PC-9 (cell line): Measurements from ENCODE around the gene RTP3. TPM values are rescaled to one million over a fixed set of nuclear protein-coding genes. Genes with fewer than 3 reads are reported as not detected.

Experiments used
- BruUV-seq: library from RNA; stranded (reverse); fragments of 400-500 nt; replicated peaks from 2 replicates; lab custom pipeline; 2021; lab: Mats Ljungman, UMichigan
- CTCF ChIA-PET: fragments of 300-600 bp; sonication (Branson Sonifier 250); formaldehyde crosslinking; loops from one replicate; lab custom pipeline; 2022; ENCODE audit warnings: antibody characterized with exemption; lab: Charles Lee
- POLR2A ChIA-PET: fragments of 300-600 bp; sonication (Branson Sonifier 250); formaldehyde crosslinking; loops from one replicate; lab custom pipeline; 2022; ENCODE audit warnings: antibody characterized with exemption; ENCODE audit not compliant: unreplicated experiment; lab: Charles Lee
- DNase-seq, 2 experiments: peaks; one replicate each; pipeline versions ENCODE4 v3.0.0 to v3.0.0-alpha.2; 2015 to 2022; ENCODE audit warnings: mixed read lengths in 1 of 2
- H2AFZ ChIP-seq: fragments of 200-600 bp; sonication (generic); 2 replicates; pipeline ENCODE4 v1.8.1; 2017; ENCODE audit warnings: antibody characterized with exemption
- H3F3A ChIP-seq: fragments of 200-600 bp; sonication (generic); 2 replicates; pipeline ENCODE4 v1.8.1; 2017; ENCODE audit warnings: antibody characterized with exemption, mild to moderate bottlenecking, low read depth; ENCODE audit not compliant: insufficient read depth
- H3K27ac ChIP-seq: fragments of 200-600 bp; sonication (generic); 2 replicates; pipeline ENCODE4 v1.6.1; 2016; ENCODE audit warnings: mixed run types
- H3K27me3 ChIP-seq: fragments of 200-600 bp; sonication (generic); 2 replicates; pipeline ENCODE4 v1.6.1; 2016; ENCODE audit warnings: low read depth, mixed run types; ENCODE audit not compliant: insufficient read depth
- H3K36me3 ChIP-seq: fragments of 200-600 bp; sonication (generic); 2 replicates; pipeline ENCODE4 v1.6.1; 2016; ENCODE audit warnings: low read depth, mixed run types
- H3K4me1 ChIP-seq: fragments of 200-600 bp; sonication (generic); replicated peaks from 2 replicates; pipeline ENCODE4 v1.6.1; 2016; ENCODE audit warnings: mixed run types; ENCODE audit not compliant: insufficient read depth
- H3K4me2 ChIP-seq: fragments of 200-600 bp; sonication (generic); 2 replicates; pipeline ENCODE4 v1.6.1; 2017; ENCODE audit warnings: mixed run types
- H3K4me3 ChIP-seq: fragments of 200-600 bp; sonication (generic); 2 replicates; pipeline ENCODE4 v1.6.1; 2016; ENCODE audit warnings: mixed run types
- H3K79me2 ChIP-seq: fragments of 200-600 bp; sonication (generic); 2 replicates; pipeline ENCODE4 v1.6.1; 2017; ENCODE audit warnings: low read depth, mixed run types
- H3K9me2 ChIP-seq: fragments of 200-600 bp; sonication (generic); 2 replicates; pipeline ENCODE4 v1.8.1; 2017; ENCODE audit warnings: mild to moderate bottlenecking; ENCODE audit not compliant: insufficient read depth
- H3K9me3 ChIP-seq: fragments of 200-600 bp; sonication (generic); 2 replicates; pipeline ENCODE4 v1.8.1; 2016; ENCODE audit warnings: low read depth; ENCODE audit not compliant: insufficient read depth
- H4K20me1 ChIP-seq: fragments of 200-600 bp; sonication (generic); 2 replicates; pipeline ENCODE4 v1.8.1; 2017; ENCODE audit not compliant: insufficient read depth
- EZH2 ChIP-seq: fragments of 200-600 bp; sonication (generic); IDR thresholded peaks from 2 replicates; pipeline ENCODE4 v1.8.0; 2017; ENCODE audit warnings: antibody characterized with exemption, low read depth
- intact Hi-C: fragments of 100-400 bp; cut with micrococcal nuclease; formaldehyde crosslinking; loops from one replicate; pipeline ENCODE4 v1.10.0; 2022; ENCODE audit not compliant: unreplicated experiment
- total RNA-seq: library from RNA; stranded (reverse); gene quantifications from 2 replicates; pipeline ENCODE4 v1.2.3, GENCODE V29; 2021
- TF ChIP-seq, protein P1 (sequence below): fragments of 200-600 bp; sonication (generic); conservative IDR thresholded peaks from 2 replicates; pipeline ENCODE4 v1.6.1; 2017; ENCODE audit warnings: mixed run types, antibody characterized with exemption, mild to moderate bottlenecking, moderate library complexity

RTP3 gene
- total RNA-seq, 1 experiment from 2014 or later = not detected

- H3F3A ChIP-seq = no peaks in the 10 kb centered on the region
- H3K4me2 ChIP-seq = no peak overlapping the region
- no peaks in the 10 kb centered on the region for H3K79me2 ChIP-seq
- DNase-seq = no peak
- H3K36me3 ChIP-seq = no peaks in the 10 kb centered on the region
- POLR2A ChIA-PET = no interaction called here
- intact Hi-C loops = no loop called here
- CTCF ChIA-PET = no interaction called here
- H3K27me3 ChIP-seq = no peaks in the 10 kb centered on the region
- no peak overlapping the region for H2AFZ ChIP-seq
- H3K9me2 ChIP-seq = no peaks in the 10 kb centered on the region
- TF ChIP-seq, protein P1, sequence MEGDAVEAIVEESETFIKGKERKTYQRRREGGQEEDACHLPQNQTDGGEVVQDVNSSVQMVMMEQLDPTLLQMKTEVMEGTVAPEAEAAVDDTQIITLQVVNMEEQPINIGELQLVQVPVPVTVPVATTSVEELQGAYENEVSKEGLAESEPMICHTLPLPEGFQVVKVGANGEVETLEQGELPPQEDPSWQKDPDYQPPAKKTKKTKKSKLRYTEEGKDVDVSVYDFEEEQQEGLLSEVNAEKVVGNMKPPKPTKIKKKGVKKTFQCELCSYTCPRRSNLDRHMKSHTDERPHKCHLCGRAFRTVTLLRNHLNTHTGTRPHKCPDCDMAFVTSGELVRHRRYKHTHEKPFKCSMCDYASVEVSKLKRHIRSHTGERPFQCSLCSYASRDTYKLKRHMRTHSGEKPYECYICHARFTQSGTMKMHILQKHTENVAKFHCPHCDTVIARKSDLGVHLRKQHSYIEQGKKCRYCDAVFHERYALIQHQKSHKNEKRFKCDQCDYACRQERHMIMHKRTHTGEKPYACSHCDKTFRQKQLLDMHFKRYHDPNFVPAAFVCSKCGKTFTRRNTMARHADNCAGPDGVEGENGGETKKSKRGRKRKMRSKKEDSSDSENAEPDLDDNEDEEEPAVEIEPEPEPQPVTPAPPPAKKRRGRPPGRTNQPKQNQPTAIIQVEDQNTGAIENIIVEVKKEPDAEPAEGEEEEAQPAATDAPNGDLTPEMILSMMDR = no peak
- TF ChIP-seq EZH2 = no peak
- no peaks in the 10 kb centered on the region for H3K4me1 ChIP-seq
- BruUV-seq = no TSS peak
- no peaks in the 10 kb centered on the region for H4K20me1 ChIP-seq
- no peaks in the 10 kb centered on the region for H3K9me3 ChIP-seq
- H3K27ac ChIP-seq = no peak overlapping the region
- no peak overlapping the region for H3K4me3 ChIP-seq
These were observed 44.1 kb upstream of the RTP3 start for GRCh38 chr3:46453526-46454208.

- H3F3A ChIP-seq = no peaks in the 10 kb centered on the region
These were observed 43.6 kb upstream of the RTP3 start for GRCh38 chr3:46454209-46454595.

DNA sequence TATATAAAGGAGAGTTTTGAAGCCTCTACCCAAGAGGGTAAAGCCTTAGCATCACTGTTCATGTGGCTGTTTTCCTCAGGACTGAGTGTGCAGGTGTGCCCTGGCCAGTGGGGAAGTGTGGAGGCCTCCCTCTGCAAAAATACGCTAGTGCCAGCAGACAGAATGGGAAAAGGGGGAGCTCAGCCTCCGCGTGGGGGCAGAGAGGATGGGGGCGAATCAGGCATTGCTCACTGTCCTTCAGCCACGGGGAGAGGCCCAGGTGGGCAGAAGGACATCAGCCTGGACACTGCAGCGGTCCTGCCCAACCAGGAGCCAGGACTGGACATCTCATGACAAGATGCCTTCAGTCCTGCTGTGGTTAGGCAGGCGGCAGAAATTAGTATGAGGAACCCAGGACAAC, 43.2 kb upstream of the RTP3 start:
- POLR2A ChIA-PET = no interaction called here
- H3F3A ChIP-seq = no peaks in the 10 kb centered on the region
- no peaks in the 10 kb centered on the region for H4K20me1 ChIP-seq
- H3K4me3 ChIP-seq = no peak overlapping the region
- no peaks in the 10 kb centered on the region for H3K79me2 ChIP-seq
- H3K27me3 ChIP-seq = no peaks in the 10 kb centered on the region
- TF ChIP-seq EZH2 = no peak
- TF ChIP-seq, protein P1 = no peak
- CTCF ChIA-PET = no interaction called here
- H3K36me3 ChIP-seq = no peaks in the 10 kb centered on the region
- intact Hi-C loops = no loop called here
- H2AFZ ChIP-seq = no peak overlapping the region
- no TSS peak for BruUV-seq
- H3K4me2 ChIP-seq = no peak overlapping the region
- H3K9me2 ChIP-seq = no peaks in the 10 kb centered on the region
- no peaks in the 10 kb centered on the region for H3K9me3 ChIP-seq
- no peak for DNase-seq
- H3K4me1 ChIP-seq = no peaks in the 10 kb centered on the region
- no peak overlapping the region for H3K27ac ChIP-seq

More at GRCh38 chr3:46454209-46454595, 43.6 kb upstream of the RTP3 start:
- Histone ChIP-seq H2AFZ (no peak overlapping the region), H3K4me2 (no peak overlapping the region), H3K27ac (no peak overlapping the region), H3K4me1 (no peaks in the 10 kb centered on the region), H3K27me3 (no peaks in the 10 kb centered on the region), H4K20me1 (no peaks in the 10 kb centered on the region), H3K9me3 (no peaks in the 10 kb centered on the region), H3K36me3 (no peaks in the 10 kb centered on the region), H3K4me3 (no peak overlapping the region), H3K79me2 (no peaks in the 10 kb centered on the region), H3K9me2 (no peaks in the 10 kb centered on the region)
- no peak for DNase-seq
- ChIA-PET CTCF (no interaction called here), POLR2A (no interaction called here)
- no TSS peak for BruUV-seq
- intact Hi-C loops = no loop called here
- TF ChIP-seq, protein P1 = no peak
- no peak for TF ChIP-seq EZH2
